HEK293 (cell line): ENCODE data around the gene RACK1.

Experiments used
- CTCF ChIA-PET: fragments of 350-600 bp; formaldehyde crosslinking; extraction: SDS; loops from one replicate; lab custom pipeline; 2021; ENCODE audit warnings: antibody characterized with exemption; lab: Yijun Ruan, JAX
- POLR2A ChIA-PET: fragments of 300-600 bp; formaldehyde crosslinking; extraction: SDS; loops from one replicate; lab custom pipeline; 2020; ENCODE audit warnings: antibody characterized with exemption, inconsistent platforms; lab: Yijun Ruan, JAX
- H3K27ac ChIP-seq: fragments of 200-500 bp; sonication (Bioruptor generic); 2 replicates; pipeline ENCODE4 v1.5.1; 2014; ENCODE audit warnings: low read depth, low read length, control low read depth, inconsistent platforms; ENCODE audit errors: extremely low read depth
- H3K36me3 ChIP-seq, 2 experiments: fragments of 200-500 bp in 1 of 2; sonication (Bioruptor generic) in 1 of 2; 1 replicate in 1 of 2; 2 replicates in 1 of 2; pipeline ENCODE4 v1.5.1; 2014 to 2017; ENCODE audit warnings: inconsistent platforms in 2 of 2, low read length in 2 of 2; ENCODE audit not compliant: control insufficient read depth in 2 of 2, insufficient read depth in 1 of 2
- H3K4me1 ChIP-seq: fragments of 200-500 bp; sonication (Bioruptor generic); 2 replicates; pipeline ENCODE4 v1.5.1; 2014; ENCODE audit warnings: mild to moderate bottlenecking, low read length, inconsistent platforms; ENCODE audit not compliant: control insufficient read depth, insufficient read depth
- H3K4me3 ChIP-seq: 2 replicates; pipeline ENCODE4 v1.5.1; 2011; ENCODE audit warnings: low read depth, mild to moderate bottlenecking, control low read depth, low read length, moderate library complexity
- H3K9me3 ChIP-seq: fragments of 200-500 bp; sonication (Bioruptor generic); 2 replicates; pipeline ENCODE4 v1.5.1; 2014; ENCODE audit warnings: low read depth, low read length, inconsistent platforms; ENCODE audit not compliant: control insufficient read depth, insufficient read depth
- GLIS2 ChIP-seq: fragments of 450-650 bp; formaldehyde crosslinking; IDR thresholded peaks from 2 replicates; pipeline ENCODE4 v1.5.1; 2016; ENCODE audit warnings: missing biosample characterization, missing genetic modification characterization
- ZBTB17 ChIP-seq: fragments of 450-650 bp; formaldehyde crosslinking; IDR thresholded peaks from 2 replicates; pipeline ENCODE4 v1.5.1; 2016; ENCODE audit warnings: missing biosample characterization, missing genetic modification characterization
- ZNF112 ChIP-seq: fragments of 450-650 bp; formaldehyde crosslinking; IDR thresholded peaks from 2 replicates; pipeline ENCODE4 v1.5.0; 2017; ENCODE audit warnings: missing biosample characterization, missing genetic modification characterization
- ZNF19 ChIP-seq: fragments of 450-650 bp; formaldehyde crosslinking; IDR thresholded peaks from 2 replicates; pipeline ENCODE4; 2016; ENCODE audit warnings: missing biosample characterization, missing genetic modification characterization, low read depth
- ZNF561 ChIP-seq: fragments of 450-650 bp; IDR thresholded peaks from 2 replicates; pipeline ENCODE4 v1.5.1; 2018; ENCODE audit warnings: missing biosample characterization, missing genetic modification characterization, borderline replicate concordance
- ZNF707 ChIP-seq: fragments of 450-650 bp; formaldehyde crosslinking; IDR thresholded peaks from 2 replicates; pipeline ENCODE4 v1.5.1; 2016; ENCODE audit warnings: missing biosample characterization, missing genetic modification characterization
- ZNF843 ChIP-seq: fragments of 450-650 bp; formaldehyde crosslinking; IDR thresholded peaks from 2 replicates; pipeline ENCODE4 v1.5.1; 2016; ENCODE audit warnings: missing biosample characterization, missing genetic modification characterization
- TF ChIP-seq, protein P1 (sequence below): fragments of 450-650 bp; formaldehyde crosslinking; IDR thresholded peaks from 2 replicates; pipeline ENCODE4 v1.5.1; 2017; ENCODE audit warnings: missing biosample characterization, mild to moderate bottlenecking, missing genetic modification characterization, moderate library complexity
- TF ChIP-seq, protein P2 (sequence below): fragments of 450-650 bp; formaldehyde crosslinking; IDR thresholded peaks from 2 replicates; pipeline ENCODE4 v1.5.1; 2016; ENCODE audit warnings: missing biosample characterization, missing genetic modification characterization
- TF ChIP-seq, protein P3 (sequence below): fragments of 450-650 bp; formaldehyde crosslinking; IDR thresholded peaks from 2 replicates; pipeline ENCODE4 v1.5.1; 2016; ENCODE audit warnings: missing biosample characterization, missing genetic modification characterization
- TF ChIP-seq, protein P4 (sequence below): fragments of 450-650 bp; formaldehyde crosslinking; conservative IDR thresholded peaks from 2 replicates; pipeline ENCODE4 v1.5.1; 2016; ENCODE audit warnings: low read depth, missing biosample characterization, missing genetic modification characterization
- TF ChIP-seq, protein P5 (sequence below): fragments of 450-650 bp; formaldehyde crosslinking; IDR thresholded peaks from 2 replicates; pipeline ENCODE4 v1.5.1; 2016; ENCODE audit warnings: missing biosample characterization, missing genetic modification characterization
- TF ChIP-seq, protein P6 (sequence below): fragments of 450-650 bp; formaldehyde crosslinking; IDR thresholded peaks from 2 replicates; pipeline ENCODE4 v1.5.1; 2016; ENCODE audit warnings: missing biosample characterization, missing genetic modification characterization, borderline replicate concordance
- TF ChIP-seq, protein P7 (sequence below): fragments of 450-650 bp; formaldehyde crosslinking; IDR thresholded peaks from 2 replicates; pipeline ENCODE4 v1.5.1; 2017; ENCODE audit warnings: missing biosample characterization, missing genetic modification characterization

Gene RACK1

DNA sequence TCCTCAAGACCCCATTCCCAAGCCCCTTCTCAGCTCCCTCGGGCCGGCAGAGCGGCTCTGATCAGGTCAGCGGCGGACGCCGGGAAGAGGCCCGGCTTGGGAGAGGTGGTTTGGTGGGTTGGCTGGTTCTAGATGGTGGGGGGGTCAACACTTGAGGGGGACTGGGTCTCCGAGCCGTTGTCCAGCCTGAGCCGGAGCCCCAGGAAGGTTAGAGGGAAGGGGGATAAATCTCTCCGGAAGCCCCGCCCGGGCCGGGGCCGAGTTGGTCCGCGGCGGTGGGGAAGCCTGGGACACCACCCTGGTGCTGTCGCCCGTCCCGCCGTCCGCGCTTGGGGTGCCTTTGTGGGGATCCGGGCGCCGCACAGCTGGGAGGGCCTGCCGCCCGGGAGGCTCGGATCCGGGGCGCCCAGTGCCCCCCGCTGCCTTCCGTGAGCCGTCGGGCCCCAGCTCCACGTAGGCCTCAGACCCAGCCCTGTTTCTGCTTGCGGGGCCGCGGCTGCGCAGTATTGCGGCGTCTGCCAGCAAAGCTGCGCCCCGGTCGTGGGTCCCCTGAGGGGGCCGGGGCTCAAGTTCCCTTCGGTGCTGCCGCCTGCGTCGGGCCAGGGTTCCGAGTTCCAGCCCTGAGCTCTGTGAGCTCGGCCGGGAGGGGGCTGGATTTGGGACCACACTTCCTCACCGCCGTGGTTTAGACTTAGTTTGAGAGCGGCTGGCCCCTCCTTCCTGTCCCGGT is 17.8 kb upstream of the RACK1 start (continued):
- TF ChIP-seq, protein P1, sequence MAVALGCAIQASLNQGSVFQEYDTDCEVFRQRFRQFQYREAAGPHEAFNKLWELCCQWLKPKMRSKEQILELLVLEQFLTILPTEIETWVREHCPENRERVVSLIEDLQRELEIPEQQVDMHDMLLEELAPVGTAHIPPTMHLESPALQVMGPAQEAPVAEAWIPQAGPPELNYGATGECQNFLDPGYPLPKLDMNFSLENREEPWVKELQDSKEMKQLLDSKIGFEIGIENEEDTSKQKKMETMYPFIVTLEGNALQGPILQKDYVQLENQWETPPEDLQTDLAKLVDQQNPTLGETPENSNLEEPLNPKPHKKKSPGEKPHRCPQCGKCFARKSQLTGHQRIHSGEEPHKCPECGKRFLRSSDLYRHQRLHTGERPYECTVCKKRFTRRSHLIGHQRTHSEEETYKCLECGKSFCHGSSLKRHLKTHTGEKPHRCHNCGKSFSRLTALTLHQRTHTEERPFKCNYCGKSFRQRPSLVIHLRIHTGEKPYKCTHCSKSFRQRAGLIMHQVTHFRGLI (tag by site-specific recombination): no peak
- TF ChIP-seq, protein P2, sequence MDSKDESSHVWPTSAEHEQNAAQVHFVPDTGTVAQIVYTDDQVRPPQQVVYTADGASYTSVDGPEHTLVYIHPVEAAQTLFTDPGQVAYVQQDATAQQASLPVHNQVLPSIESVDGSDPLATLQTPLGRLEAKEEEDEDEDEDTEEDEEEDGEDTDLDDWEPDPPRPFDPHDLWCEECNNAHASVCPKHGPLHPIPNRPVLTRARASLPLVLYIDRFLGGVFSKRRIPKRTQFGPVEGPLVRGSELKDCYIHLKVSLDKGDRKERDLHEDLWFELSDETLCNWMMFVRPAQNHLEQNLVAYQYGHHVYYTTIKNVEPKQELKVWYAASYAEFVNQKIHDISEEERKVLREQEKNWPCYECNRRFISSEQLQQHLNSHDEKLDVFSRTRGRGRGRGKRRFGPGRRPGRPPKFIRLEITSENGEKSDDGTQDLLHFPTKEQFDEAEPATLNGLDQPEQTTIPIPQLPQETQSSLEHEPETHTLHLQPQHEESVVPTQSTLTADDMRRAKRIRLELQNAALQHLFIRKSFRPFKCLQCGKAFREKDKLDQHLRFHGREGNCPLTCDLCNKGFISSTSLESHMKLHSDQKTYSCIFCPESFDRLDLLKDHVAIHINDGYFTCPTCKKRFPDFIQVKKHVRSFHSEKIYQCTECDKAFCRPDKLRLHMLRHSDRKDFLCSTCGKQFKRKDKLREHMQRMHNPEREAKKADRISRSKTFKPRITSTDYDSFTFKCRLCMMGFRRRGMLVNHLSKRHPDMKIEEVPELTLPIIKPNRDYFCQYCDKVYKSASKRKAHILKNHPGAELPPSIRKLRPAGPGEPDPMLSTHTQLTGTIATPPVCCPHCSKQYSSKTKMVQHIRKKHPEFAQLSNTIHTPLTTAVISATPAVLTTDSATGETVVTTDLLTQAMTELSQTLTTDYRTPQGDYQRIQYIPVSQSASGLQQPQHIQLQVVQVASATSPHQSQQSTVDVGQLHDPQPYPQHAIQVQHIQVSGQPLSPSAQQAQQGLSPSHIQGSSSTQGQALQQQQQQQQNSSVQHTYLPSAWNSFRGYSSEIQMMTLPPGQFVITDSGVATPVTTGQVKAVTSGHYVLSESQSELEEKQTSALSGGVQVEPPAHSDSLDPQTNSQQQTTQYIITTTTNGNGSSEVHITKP (tag by site-specific recombination): peak; percentile 57
- no peak for TF ChIP-seq ZNF19 (tag by site-specific recombination)
- TF ChIP-seq, protein P3, sequence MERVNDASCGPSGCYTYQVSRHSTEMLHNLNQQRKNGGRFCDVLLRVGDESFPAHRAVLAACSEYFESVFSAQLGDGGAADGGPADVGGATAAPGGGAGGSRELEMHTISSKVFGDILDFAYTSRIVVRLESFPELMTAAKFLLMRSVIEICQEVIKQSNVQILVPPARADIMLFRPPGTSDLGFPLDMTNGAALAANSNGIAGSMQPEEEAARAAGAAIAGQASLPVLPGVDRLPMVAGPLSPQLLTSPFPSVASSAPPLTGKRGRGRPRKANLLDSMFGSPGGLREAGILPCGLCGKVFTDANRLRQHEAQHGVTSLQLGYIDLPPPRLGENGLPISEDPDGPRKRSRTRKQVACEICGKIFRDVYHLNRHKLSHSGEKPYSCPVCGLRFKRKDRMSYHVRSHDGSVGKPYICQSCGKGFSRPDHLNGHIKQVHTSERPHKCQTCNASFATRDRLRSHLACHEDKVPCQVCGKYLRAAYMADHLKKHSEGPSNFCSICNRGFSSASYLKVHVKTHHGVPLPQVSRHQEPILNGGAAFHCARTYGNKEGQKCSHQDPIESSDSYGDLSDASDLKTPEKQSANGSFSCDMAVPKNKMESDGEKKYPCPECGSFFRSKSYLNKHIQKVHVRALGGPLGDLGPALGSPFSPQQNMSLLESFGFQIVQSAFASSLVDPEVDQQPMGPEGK (tag by site-specific recombination): peak; percentile 5
- TF ChIP-seq, protein P4, sequence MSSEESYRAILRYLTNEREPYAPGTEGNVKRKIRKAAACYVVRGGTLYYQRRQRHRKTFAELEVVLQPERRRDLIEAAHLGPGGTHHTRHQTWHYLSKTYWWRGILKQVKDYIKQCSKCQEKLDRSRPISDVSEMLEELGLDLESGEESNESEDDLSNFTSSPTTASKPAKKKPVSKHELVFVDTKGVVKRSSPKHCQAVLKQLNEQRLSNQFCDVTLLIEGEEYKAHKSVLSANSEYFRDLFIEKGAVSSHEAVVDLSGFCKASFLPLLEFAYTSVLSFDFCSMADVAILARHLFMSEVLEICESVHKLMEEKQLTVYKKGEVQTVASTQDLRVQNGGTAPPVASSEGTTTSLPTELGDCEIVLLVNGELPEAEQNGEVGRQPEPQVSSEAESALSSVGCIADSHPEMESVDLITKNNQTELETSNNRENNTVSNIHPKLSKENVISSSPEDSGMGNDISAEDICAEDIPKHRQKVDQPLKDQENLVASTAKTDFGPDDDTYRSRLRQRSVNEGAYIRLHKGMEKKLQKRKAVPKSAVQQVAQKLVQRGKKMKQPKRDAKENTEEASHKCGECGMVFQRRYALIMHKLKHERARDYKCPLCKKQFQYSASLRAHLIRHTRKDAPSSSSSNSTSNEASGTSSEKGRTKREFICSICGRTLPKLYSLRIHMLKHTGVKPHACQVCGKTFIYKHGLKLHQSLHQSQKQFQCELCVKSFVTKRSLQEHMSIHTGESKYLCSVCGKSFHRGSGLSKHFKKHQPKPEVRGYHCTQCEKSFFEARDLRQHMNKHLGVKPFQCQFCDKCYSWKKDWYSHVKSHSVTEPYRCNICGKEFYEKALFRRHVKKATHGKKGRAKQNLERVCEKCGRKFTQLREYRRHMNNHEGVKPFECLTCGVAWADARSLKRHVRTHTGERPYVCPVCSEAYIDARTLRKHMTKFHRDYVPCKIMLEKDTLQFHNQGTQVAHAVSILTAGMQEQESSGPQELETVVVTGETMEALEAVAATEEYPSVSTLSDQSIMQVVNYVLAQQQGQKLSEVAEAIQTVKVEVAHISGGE (tag by site-specific recombination): peak; percentile 90
- TF ChIP-seq, protein P5, sequence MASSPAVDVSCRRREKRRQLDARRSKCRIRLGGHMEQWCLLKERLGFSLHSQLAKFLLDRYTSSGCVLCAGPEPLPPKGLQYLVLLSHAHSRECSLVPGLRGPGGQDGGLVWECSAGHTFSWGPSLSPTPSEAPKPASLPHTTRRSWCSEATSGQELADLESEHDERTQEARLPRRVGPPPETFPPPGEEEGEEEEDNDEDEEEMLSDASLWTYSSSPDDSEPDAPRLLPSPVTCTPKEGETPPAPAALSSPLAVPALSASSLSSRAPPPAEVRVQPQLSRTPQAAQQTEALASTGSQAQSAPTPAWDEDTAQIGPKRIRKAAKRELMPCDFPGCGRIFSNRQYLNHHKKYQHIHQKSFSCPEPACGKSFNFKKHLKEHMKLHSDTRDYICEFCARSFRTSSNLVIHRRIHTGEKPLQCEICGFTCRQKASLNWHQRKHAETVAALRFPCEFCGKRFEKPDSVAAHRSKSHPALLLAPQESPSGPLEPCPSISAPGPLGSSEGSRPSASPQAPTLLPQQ (tag by site-specific recombination): peak; percentile 79
- TF ChIP-seq ZNF707 (tag by site-specific recombination): no peak
- no peak for TF ChIP-seq ZNF112 (tag by site-specific recombination)

DNA sequence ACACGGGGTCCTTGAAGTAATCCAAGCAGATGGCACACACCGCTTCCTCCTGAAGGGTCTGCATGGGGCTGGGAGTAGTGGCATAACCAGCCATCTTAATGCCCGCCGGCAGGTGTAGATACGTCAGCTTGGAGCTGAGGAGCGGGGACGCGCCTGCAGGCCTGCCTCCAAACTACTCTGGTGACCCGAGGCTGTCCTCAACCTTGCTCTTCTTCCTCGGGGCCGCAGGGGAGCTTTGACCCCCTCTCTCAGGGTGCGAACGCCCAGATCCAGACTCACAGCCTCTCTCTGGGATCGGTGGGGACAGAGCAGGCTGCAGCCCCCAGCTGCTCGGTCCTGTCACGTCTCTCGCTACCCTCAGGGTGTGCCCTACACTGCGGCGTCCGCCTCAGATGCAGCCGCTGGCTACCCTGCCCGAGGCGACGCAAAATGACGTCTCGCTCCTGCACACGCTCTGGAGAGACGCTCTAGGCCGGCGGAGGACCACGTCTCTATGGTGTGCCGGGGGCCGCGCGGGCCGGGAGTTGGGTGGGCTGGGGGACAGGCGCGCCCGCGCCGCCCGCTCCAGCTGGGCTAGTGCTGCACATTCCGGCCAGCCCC is 17.1 kb upstream of the RACK1 start, which contains the start of gene TRIM52:
Gene TRIM52 (minus strand): TSS at position 424 of the 600 bp plus-strand sequence. CDS start 330 bp downstream, at position 94.
- Histone ChIP-seq H3K4me3 (peak within 1 kb of the TSS; percentile 92), H3K36me3 (peaks cover 11 to 27% of the 10 kb centered on the region in 2 experiments), H3K27ac (peak within 1 kb of the TSS; percentile 89), H3K9me3 (no peaks in the 10 kb centered on the region), H3K4me1 (no peaks in the 10 kb centered on the region)
- CTCF ChIA-PET: no interaction called here
- POLR2A ChIA-PET: interaction anchor here (0.5 to 4.1 kb wide), 17 partner anchors 9 to 80 kb away, joined by 3 to 47 read pairs (median 7); partner anchors contain the start of genes RACK1 and TRIM41
- TF ChIP-seq, protein P6, sequence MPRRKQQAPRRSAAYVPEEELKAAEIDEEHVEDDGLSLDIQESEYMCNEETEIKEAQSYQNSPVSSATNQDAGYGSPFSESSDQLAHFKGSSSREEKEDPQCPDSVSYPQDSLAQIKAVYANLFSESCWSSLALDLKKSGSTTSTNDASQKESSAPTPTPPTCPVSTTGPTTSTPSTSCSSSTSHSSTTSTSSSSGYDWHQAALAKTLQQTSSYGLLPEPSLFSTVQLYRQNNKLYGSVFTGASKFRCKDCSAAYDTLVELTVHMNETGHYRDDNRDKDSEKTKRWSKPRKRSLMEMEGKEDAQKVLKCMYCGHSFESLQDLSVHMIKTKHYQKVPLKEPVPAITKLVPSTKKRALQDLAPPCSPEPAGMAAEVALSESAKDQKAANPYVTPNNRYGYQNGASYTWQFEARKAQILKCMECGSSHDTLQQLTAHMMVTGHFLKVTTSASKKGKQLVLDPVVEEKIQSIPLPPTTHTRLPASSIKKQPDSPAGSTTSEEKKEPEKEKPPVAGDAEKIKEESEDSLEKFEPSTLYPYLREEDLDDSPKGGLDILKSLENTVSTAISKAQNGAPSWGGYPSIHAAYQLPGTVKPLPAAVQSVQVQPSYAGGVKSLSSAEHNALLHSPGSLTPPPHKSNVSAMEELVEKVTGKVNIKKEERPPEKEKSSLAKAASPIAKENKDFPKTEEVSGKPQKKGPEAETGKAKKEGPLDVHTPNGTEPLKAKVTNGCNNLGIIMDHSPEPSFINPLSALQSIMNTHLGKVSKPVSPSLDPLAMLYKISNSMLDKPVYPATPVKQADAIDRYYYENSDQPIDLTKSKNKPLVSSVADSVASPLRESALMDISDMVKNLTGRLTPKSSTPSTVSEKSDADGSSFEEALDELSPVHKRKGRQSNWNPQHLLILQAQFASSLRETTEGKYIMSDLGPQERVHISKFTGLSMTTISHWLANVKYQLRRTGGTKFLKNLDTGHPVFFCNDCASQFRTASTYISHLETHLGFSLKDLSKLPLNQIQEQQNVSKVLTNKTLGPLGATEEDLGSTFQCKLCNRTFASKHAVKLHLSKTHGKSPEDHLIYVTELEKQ: no peak; the same call in 1 of the 2 replicates
- TF ChIP-seq ZNF561 (tag by site-specific recombination) (peak; percentile 92), ZBTB17 (tag by site-specific recombination) (peak; percentile 85), GLIS2 (peak; percentile 67; the same call in 1 of the 2 replicates), ZNF843 (tag by site-specific recombination) (peak; percentile 51)
- TF ChIP-seq, protein P7, sequence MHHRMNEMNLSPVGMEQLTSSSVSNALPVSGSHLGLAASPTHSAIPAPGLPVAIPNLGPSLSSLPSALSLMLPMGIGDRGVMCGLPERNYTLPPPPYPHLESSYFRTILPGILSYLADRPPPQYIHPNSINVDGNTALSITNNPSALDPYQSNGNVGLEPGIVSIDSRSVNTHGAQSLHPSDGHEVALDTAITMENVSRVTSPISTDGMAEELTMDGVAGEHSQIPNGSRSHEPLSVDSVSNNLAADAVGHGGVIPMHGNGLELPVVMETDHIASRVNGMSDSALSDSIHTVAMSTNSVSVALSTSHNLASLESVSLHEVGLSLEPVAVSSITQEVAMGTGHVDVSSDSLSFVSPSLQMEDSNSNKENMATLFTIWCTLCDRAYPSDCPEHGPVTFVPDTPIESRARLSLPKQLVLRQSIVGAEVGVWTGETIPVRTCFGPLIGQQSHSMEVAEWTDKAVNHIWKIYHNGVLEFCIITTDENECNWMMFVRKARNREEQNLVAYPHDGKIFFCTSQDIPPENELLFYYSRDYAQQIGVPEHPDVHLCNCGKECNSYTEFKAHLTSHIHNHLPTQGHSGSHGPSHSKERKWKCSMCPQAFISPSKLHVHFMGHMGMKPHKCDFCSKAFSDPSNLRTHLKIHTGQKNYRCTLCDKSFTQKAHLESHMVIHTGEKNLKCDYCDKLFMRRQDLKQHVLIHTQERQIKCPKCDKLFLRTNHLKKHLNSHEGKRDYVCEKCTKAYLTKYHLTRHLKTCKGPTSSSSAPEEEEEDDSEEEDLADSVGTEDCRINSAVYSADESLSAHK (tag by site-specific recombination): 0 out of 2 replicates have a peak, but pooled peaks have one; percentile 34
